Endothelial cell (in vitro differentiated cells): ENCODE results near the gene HBD. TPM values are rescaled to one million over a fixed set of nuclear protein-coding genes. Genes with fewer than 3 reads are reported as not detected.
"Not testable (repeated sequence)": the region's sequence is repeated elsewhere in the genome, so short reads cannot be mapped to it uniquely, and the experiment has no call there.

Source experiments
- DNase-seq: peaks from one replicate; pipeline ENCODE4 v3.0.0; 2021; ENCODE audit warnings: low spot score
- H3K27ac Mint-ChIP-seq: one replicate; pipeline ENCODE4 v1.8.0; 2021; ENCODE audit warnings: mixed read lengths, inconsistent platforms; ENCODE audit not compliant: unreplicated experiment
- H3K27me3 Mint-ChIP-seq: one replicate; pipeline ENCODE4 v1.8.0; 2021; ENCODE audit warnings: mild to moderate bottlenecking, moderate library complexity, mixed read lengths, inconsistent platforms; ENCODE audit not compliant: unreplicated experiment
- H3K36me3 Mint-ChIP-seq: one replicate; pipeline ENCODE4 v1.8.0; 2021; ENCODE audit warnings: mild to moderate bottlenecking, low read depth, mixed read lengths, inconsistent platforms; ENCODE audit not compliant: unreplicated experiment
- H3K4me1 Mint-ChIP-seq: one replicate; pipeline ENCODE4 v1.8.0; 2021; ENCODE audit warnings: mild to moderate bottlenecking, mixed read lengths, inconsistent platforms; ENCODE audit not compliant: unreplicated experiment
- H3K4me3 Mint-ChIP-seq: one replicate; pipeline ENCODE4 v1.8.0; 2021; ENCODE audit warnings: mild to moderate bottlenecking, mixed read lengths, inconsistent platforms; ENCODE audit not compliant: unreplicated experiment
- H3K9me3 Mint-ChIP-seq: one replicate; pipeline ENCODE4 v1.8.0; 2021; ENCODE audit warnings: mixed read lengths, inconsistent platforms; ENCODE audit not compliant: unreplicated experiment
- total RNA-seq: library from RNA; stranded (reverse); fragmentation: NEBNext Ultra II Directional; extraction: Animal tissue kit (Norgen Biotek cat#: 25700); gene quantifications from one replicate; pipeline ENCODE4 v1.2.1, GENCODE V29; 2021; ENCODE audit not compliant: unreplicated experiment
- TF ChIP-seq, protein P1 (sequence below): fragments of 200-600 bp; sonication (generic); IDR thresholded peaks from one replicate; pipeline ENCODE4 v1.5.0; 2021; ENCODE audit warnings: antibody characterized with exemption; ENCODE audit not compliant: unreplicated experiment

Gene HBD
- total RNA-seq, 1 donor from 2014 or later: not detected

GRCh38 chr11:5252919-5253265, 18.6 kb upstream of the HBD start:
- Mint-ChIP-seq H3K4me3 (no peak overlapping the region), H3K9me3 (no peaks in the 10 kb centered on the region), H3K4me1 (no peaks in the 10 kb centered on the region), H3K27me3 (peaks cover 2% of the 10 kb centered on the region), H3K27ac (no peak overlapping the region), H3K36me3 (no peaks in the 10 kb centered on the region)
- no peak for DNase-seq
- TF ChIP-seq, protein P1, sequence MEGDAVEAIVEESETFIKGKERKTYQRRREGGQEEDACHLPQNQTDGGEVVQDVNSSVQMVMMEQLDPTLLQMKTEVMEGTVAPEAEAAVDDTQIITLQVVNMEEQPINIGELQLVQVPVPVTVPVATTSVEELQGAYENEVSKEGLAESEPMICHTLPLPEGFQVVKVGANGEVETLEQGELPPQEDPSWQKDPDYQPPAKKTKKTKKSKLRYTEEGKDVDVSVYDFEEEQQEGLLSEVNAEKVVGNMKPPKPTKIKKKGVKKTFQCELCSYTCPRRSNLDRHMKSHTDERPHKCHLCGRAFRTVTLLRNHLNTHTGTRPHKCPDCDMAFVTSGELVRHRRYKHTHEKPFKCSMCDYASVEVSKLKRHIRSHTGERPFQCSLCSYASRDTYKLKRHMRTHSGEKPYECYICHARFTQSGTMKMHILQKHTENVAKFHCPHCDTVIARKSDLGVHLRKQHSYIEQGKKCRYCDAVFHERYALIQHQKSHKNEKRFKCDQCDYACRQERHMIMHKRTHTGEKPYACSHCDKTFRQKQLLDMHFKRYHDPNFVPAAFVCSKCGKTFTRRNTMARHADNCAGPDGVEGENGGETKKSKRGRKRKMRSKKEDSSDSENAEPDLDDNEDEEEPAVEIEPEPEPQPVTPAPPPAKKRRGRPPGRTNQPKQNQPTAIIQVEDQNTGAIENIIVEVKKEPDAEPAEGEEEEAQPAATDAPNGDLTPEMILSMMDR: no peak

DNA sequence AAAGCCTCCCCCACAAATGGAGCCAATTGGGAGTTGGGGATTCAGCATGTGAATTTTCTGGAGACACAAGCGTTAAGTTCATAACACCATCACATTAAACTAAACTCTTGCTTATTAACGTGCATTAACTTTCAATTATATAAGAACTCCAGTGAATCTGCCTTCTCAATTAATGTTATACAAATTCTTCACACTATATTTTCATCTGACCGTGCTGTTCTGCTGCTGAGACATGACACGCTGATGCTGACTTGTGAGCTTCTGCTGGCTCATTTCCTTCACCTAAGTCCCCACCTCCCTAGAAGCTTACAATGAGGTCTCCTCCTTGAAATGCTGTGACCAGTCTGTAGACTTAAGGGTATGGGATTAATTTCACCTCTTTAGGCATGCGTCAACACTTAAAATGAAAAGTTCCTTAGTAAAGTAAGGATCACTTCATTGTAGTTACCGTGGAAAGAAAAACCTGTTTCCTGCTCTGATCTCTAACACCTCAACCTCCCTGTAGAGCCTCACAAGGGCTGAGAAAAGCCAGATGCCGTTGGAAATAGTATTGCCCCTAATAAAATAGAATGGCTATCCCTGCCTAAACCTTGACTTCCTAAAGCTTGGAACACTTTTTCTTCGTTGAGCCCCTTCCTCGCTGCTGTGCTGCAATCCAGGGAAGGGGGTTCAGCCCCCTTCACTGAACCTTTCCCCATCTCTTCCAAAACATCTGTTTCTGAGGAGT, 18.1 kb upstream of the HBD start:
- TF ChIP-seq, protein P1: no peak
- Mint-ChIP-seq H3K4me1 (no peaks in the 10 kb centered on the region), H3K36me3 (no peaks in the 10 kb centered on the region), H3K27me3 (peaks cover 2% of the 10 kb centered on the region), H3K27ac (no peak overlapping the region), H3K4me3 (no peak overlapping the region), H3K9me3 (no peaks in the 10 kb centered on the region)
- no peak for DNase-seq

- H3K27me3 Mint-ChIP-seq: peaks cover 3% of the 10 kb centered on the region
- no peak overlapping the region for H3K4me3 Mint-ChIP-seq
- DNase-seq: no peak
- H3K36me3 Mint-ChIP-seq: no peaks in the 10 kb centered on the region
- TF ChIP-seq, protein P1: no peak
- no peaks in the 10 kb centered on the region for H3K4me1 Mint-ChIP-seq
- H3K9me3 Mint-ChIP-seq: no peaks in the 10 kb centered on the region
- H3K27ac Mint-ChIP-seq: no peak overlapping the region
Observed at GRCh38 chr11:5251746-5252145, 17.5 kb upstream of the HBD start.

DNA sequence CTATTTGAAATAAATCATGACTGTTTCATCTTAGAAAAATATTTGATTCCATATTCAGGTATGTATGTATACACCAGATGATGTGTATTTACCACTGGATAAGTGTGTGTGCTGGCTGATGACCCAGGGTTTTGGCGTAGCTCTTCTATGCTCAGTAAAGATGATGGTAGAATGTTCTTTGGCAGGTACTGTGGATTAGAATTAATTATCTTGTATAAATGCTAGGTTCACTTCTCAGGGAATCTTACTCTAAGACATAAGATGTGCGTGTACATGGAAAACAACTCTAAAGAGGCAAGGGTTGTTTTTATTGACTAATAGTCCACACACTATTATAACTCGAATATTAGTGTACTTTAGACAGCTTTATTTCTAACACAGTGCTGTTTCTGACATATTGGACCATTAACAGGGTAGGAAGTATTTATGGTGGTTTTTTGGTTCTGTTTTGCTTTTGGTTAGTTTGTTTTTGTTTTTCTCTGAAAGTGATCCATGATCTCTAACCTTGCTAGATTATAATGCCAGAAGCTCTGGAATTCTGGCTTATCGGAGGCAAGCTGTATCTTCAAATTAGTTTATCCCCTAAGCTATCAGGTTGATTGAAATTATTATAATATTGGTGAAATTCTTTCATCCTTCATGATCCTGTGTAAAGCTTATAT, 16.4 kb upstream of the HBD start:
- peaks cover 5% of the 10 kb centered on the region for H3K27me3 Mint-ChIP-seq
- no peaks in the 10 kb centered on the region for H3K36me3 Mint-ChIP-seq
- no peak for DNase-seq
- TF ChIP-seq, protein P1: no peak
- H3K27ac Mint-ChIP-seq: no peak overlapping the region
- H3K4me1 Mint-ChIP-seq: no peaks in the 10 kb centered on the region
- H3K9me3 Mint-ChIP-seq: no peaks in the 10 kb centered on the region
- no peak overlapping the region for H3K4me3 Mint-ChIP-seq

DNA sequence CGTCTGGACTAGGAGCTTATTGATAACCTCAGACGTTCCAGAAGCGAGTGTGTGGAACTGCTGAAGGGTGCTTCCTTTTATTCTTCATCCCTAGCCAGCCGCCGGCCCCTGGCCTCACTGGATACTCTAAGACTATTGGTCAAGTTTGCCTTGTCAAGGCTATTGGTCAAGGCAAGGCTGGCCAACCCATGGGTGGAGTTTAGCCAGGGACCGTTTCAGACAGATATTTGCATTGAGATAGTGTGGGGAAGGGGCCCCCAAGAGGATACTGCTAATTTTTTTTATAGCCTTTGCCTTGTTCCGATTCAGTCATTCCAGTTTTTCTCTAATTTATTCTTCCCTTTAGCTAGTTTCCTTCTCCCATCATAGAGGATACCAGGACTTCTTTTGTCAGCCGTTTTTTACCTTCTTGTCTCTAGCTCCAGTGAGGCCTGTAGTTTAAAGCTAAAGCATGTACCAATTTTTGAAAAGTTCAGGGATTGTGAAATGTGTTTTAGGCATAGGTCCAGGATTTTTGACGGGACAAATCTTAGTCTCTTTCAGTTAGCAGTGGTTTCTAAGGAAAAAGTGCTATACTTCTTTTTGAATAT, 15.6 kb upstream of the HBD start, which contains the start of gene HBG1:
HBG1 (minus strand) TSS at position 51 of the 590 bp plus-strand sequence. CDS start 53 bp downstream, outside the sequence.
- not testable (repeated sequence) for H3K4me1 Mint-ChIP-seq, H3K4me3 Mint-ChIP-seq, H3K27ac Mint-ChIP-seq, DNase-seq, H3K36me3 Mint-ChIP-seq, H3K27me3 Mint-ChIP-seq, H3K9me3 Mint-ChIP-seq

DNA sequence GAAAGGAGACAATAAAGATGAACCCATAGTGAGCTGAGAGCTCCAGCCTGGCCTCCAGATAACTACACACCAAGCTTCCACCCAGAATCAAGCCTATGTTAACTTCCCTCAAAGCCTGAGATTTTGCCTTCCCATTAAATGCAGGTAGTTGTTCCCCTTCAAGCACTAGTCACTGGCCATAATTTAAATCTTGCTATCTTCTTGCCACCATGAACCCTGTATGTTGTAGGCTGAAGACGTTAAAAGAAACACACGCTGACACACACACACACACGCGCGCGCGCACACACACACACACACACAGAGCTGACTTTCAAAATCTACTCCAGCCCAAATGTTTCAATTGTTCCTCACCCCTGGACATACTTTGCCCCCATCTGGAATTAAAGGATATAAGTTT, 14.2 kb upstream of the HBD start:
- H3K4me1 Mint-ChIP-seq, H3K36me3 Mint-ChIP-seq, H3K4me3 Mint-ChIP-seq, H3K27ac Mint-ChIP-seq, H3K27me3 Mint-ChIP-seq, H3K9me3 Mint-ChIP-seq, DNase-seq: not testable (repeated sequence)
